Fibroblast of lung (primary cell): Measurements from ENCODE around the gene MYOD1.

Source experiments
- EZH2 ChIP-seq: IDR thresholded peaks from 2 replicates; pipeline ENCODE4 v1.5.1; 2012; ENCODE audit warnings: low read length, control low read depth, mild to moderate bottlenecking; ENCODE audit errors: missing control alignments
- TF ChIP-seq, protein P1 (sequence below), 2 donors: IDR thresholded peaks in 1 of 2; conservative IDR thresholded peaks in 1 of 2; 1 replicate in 1 of 2; 2 replicates in 1 of 2; pipeline ENCODE4 v1.5.1; 2011 to 2012; ENCODE audit warnings: low read length in 2 of 2, control low read depth in 1 of 2, inconsistent platforms in 1 of 2, low read depth in 1 of 2, mild to moderate bottlenecking in 1 of 2

DNA sequence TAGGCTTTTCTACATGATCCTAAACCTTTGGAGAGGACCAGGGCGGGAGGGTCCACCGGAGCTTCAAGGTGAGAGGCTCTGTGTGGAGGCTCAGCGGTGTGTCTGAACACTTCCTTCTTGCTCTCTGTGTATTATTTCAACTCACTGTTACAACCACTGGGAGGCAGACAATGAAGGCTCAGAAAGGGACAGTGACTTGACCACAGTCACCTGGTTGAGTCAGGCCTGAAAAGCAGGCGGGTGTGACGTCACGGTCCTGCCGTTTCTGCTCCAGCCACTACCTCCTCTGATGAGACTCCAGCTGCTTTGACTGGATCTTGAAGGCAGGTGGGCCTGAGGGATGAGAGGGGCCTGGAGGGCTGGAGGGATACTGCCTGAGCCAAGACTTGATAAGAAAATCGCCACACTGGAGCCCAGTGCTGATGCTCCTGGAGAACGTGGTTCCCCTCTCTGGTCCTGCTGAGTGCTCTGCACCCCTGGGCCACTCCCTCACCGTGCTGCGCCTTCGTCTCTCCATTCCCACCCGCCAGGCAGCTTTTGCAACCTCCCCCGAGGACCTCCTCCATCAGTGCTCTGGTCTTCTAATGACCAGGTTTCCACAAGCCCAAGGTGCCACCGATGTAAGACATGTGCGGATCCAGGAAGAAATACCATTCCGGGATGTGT lies 43.1 kb downstream of the MYOD1 start:
- TF ChIP-seq EZH2 = no peak
- TF ChIP-seq, protein P1, sequence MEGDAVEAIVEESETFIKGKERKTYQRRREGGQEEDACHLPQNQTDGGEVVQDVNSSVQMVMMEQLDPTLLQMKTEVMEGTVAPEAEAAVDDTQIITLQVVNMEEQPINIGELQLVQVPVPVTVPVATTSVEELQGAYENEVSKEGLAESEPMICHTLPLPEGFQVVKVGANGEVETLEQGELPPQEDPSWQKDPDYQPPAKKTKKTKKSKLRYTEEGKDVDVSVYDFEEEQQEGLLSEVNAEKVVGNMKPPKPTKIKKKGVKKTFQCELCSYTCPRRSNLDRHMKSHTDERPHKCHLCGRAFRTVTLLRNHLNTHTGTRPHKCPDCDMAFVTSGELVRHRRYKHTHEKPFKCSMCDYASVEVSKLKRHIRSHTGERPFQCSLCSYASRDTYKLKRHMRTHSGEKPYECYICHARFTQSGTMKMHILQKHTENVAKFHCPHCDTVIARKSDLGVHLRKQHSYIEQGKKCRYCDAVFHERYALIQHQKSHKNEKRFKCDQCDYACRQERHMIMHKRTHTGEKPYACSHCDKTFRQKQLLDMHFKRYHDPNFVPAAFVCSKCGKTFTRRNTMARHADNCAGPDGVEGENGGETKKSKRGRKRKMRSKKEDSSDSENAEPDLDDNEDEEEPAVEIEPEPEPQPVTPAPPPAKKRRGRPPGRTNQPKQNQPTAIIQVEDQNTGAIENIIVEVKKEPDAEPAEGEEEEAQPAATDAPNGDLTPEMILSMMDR (conservative IDR thresholded peaks at IDR 0.05 in 1 of 2, IDR thresholded peaks at IDR 0.05 in 1 of 2; ENCODE audit: low read depth in 1 of 2, low read length in 2 of 2) = no peak
